Stomach (tissue), 9 donors: ENCODE results near the gene CHST13. TPM values are rescaled to one million over a fixed set of nuclear protein-coding genes. Genes with fewer than 3 reads are reported as not detected.
A peak's percentile ranks its signal among the peaks of the same experiment; 100 is the strongest.

Experiments used
- DNase-seq, 2 donors: peaks; one replicate each; pipeline versions ENCODE4 v3.0.0 to v3.0.0-alpha.2; 2013 to 2019
- H3K27ac ChIP-seq, 5 donors: fragments of 200-600 bp in 4 of 5; sonication (generic) in 4 of 5; one replicate each; pipeline ENCODE4 v1.5.1; 2013 to 2019; ENCODE audit warnings: mild to moderate bottlenecking in 1 of 5, moderate library complexity in 1 of 5
- H3K27me3 ChIP-seq, 3 donors: fragments of 200-600 bp; sonication (generic); one replicate each; pipeline ENCODE4 v1.5.1; 2017 to 2019; ENCODE audit warnings: mixed run types in 1 of 3
- H3K36me3 ChIP-seq, 4 donors: fragments of 200-600 bp; sonication (generic); 1 replicate in 3 of 4; 2 replicates in 1 of 4; pipeline ENCODE4 v1.5.1; 2016 to 2019
- H3K4me1 ChIP-seq, 4 donors: fragments of 200-600 bp; sonication (generic); one replicate each; pipeline ENCODE4 v1.5.1; 2016 to 2019
- H3K4me3 ChIP-seq, 4 donors: fragments of 200-600 bp; sonication (generic) in 3 of 4; one replicate each; pipeline ENCODE4 v1.5.1; 2016 to 2019; ENCODE audit warnings: mild to moderate bottlenecking in 1 of 4
- H3K9me3 ChIP-seq, 4 donors: fragments of 200-600 bp; sonication (generic); one replicate each; pipeline ENCODE4 v1.5.1; 2016 to 2019
- EP300 ChIP-seq: sonication (generic); formaldehyde crosslinking; IDR thresholded peaks from one replicate; pipeline ENCODE4 v1.6.1; 2017; ENCODE audit warnings: antibody characterized with exemption
- POLR2A ChIP-seq, 4 donors: fragments of 450-650 bp; IDR thresholded peaks; one replicate each; pipeline ENCODE4 v1.6.1; 2016; ENCODE audit warnings: antibody characterized with exemption in 4 of 4, control low read depth in 2 of 4, mild to moderate bottlenecking in 1 of 4, moderate library complexity in 1 of 4
- POLR2AphosphoS5 ChIP-seq, 3 donors: sonication (generic); formaldehyde crosslinking; IDR thresholded peaks; one replicate each; pipeline ENCODE4 v1.6.1; 2016; ENCODE audit warnings: antibody characterized with exemption in 3 of 3
- WGBS, 5 donors: extraction: QIAGEN DNeasy Blood & Tissue Kit in 3 of 5; methylation state at CpG; one replicate each; pipeline versions ENCODE4 v1.1.5 to v1.1.7; 2013 to 2018; 5-methylcytosine and 5-hydroxymethylcytosine counted together
- intact Hi-C: fragments of 100-400 bp; cut with DNase I; formaldehyde crosslinking; loops from one replicate; pipeline ENCODE4 v1.15.1; 2023; ENCODE audit warnings: low total_unique reads
- polyA plus RNA-seq, 3 donors: library from polyadenylated mRNA; stranded (reverse); fragments of 200-250 nt; gene quantifications; one replicate each; pipeline ENCODE4 v1.2.3, GENCODE V29; 2013
- total RNA-seq, 5 donors: library from RNA; depleted of rRNA; stranded (reverse); fragments of >200 nt; gene quantifications; one replicate each; pipeline versions ENCODE4 v1.1.0 to v1.2.3, GENCODE V29; 2014 to 2016
- TF ChIP-seq, protein P1 (sequence below), 7 experiments: fragments of 450-650 bp in 4 of 7; fragments of 200-600 bp in 3 of 7; sonication (generic) in 3 of 7; IDR thresholded peaks; one replicate each; pipeline ENCODE4 v1.5.1; 2016 to 2019; ENCODE audit warnings: antibody characterized with exemption in 7 of 7, control low read depth in 2 of 7, mild to moderate bottlenecking in 1 of 7
- donor health status: healthy with polysubstance abuse.
- donor health status: Bipolar disorder and iron deficiency.
- donor health status: healthy.

Gene CHST13
- total and polyA plus RNA-seq, 8 donors, result 0.08 to 12.5 (median 1.0) TPM; not detected in 2

DNA sequence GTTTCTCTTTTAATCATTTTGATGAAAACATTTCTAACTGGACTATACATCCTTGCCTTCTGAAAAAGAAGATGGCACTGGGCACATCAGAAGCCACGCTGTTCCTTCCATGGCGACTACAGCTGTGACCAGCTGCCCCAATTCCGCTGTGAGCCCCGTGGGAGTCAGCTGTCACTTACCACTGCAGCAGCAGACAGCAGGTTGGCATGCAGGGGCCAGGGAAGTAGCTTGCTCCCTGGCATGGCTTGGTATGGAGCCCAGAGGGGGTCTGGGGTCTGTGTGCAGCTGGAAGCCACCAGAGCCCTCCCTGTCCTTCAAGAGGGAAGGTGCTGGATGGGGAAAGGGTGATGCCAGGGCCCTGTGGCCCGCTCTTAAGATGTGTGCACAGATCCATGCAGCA lies 43.7 kb upstream of the CHST13 start:
- no peaks in the 10 kb centered on the region for H3K27me3 ChIP-seq
- H3K36me3 ChIP-seq, result no peaks in the 10 kb centered on the region
- H3K4me3 ChIP-seq, result no peak overlapping the region
- no peak for TF ChIP-seq POLR2AphosphoS5 (IDR thresholded peaks at IDR 0.05)
- TF ChIP-seq, protein P1, sequence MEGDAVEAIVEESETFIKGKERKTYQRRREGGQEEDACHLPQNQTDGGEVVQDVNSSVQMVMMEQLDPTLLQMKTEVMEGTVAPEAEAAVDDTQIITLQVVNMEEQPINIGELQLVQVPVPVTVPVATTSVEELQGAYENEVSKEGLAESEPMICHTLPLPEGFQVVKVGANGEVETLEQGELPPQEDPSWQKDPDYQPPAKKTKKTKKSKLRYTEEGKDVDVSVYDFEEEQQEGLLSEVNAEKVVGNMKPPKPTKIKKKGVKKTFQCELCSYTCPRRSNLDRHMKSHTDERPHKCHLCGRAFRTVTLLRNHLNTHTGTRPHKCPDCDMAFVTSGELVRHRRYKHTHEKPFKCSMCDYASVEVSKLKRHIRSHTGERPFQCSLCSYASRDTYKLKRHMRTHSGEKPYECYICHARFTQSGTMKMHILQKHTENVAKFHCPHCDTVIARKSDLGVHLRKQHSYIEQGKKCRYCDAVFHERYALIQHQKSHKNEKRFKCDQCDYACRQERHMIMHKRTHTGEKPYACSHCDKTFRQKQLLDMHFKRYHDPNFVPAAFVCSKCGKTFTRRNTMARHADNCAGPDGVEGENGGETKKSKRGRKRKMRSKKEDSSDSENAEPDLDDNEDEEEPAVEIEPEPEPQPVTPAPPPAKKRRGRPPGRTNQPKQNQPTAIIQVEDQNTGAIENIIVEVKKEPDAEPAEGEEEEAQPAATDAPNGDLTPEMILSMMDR (IDR thresholded peaks at IDR 0.05), result no peak
- TF ChIP-seq POLR2A (IDR thresholded peaks at IDR 0.05), result no peak
- TF ChIP-seq EP300, result no peak
- intact Hi-C loops, result no loop called here
- H3K9me3 ChIP-seq, result no peaks in the 10 kb centered on the region
- H3K27ac ChIP-seq, result no peak overlapping the region
- peaks cover 3 to 10% (median 8%) of the 10 kb centered on the region in 4 donors for H3K4me1 ChIP-seq
- WGBS, 5 donors, result 77 to 92% (median 89%) methylated on average over 5 of the region's 5 CpGs
- DNase-seq, result no peak

DNA sequence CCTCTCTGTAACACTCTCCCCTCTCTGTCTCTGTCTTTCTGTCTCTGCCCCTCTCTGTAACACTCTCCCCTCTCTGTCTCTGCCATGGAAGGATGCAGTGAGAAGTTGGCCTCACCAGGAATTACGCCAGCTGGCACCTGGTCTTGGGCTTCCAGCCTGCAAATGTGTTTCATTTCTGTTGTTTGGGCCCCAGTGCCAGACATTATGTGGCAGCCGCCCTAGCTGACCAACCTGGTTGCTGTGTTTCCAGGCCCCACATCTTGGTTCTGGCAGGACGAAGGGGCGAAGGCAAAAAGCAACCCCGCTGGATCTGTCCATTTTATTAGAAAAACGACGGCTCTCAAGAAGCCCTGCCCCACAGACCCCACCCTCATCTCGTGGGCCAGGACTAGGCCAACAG lies 43.1 kb upstream of the CHST13 start:
- H3K36me3 ChIP-seq, result no peaks in the 10 kb centered on the region
- no peak overlapping the region for H3K4me3 ChIP-seq
- no peaks in the 10 kb centered on the region for H3K9me3 ChIP-seq
- intact Hi-C loops, result no loop called here
- no peak for TF ChIP-seq POLR2AphosphoS5 (IDR thresholded peaks at IDR 0.05)
- TF ChIP-seq, protein P1 (IDR thresholded peaks at IDR 0.05), result no peak
- TF ChIP-seq POLR2A (IDR thresholded peaks at IDR 0.05), result no peak
- TF ChIP-seq EP300, result no peak
- H3K4me1 ChIP-seq, result peaks cover 3 to 10% (median 8%) of the 10 kb centered on the region in 4 donors
- no peak for DNase-seq
- WGBS, 5 donors, result 57 to 81% (median 64%) methylated on average over 8 of the region's 8 CpGs
- no peak overlapping the region for H3K27ac ChIP-seq
- H3K27me3 ChIP-seq, result no peaks in the 10 kb centered on the region

DNA sequence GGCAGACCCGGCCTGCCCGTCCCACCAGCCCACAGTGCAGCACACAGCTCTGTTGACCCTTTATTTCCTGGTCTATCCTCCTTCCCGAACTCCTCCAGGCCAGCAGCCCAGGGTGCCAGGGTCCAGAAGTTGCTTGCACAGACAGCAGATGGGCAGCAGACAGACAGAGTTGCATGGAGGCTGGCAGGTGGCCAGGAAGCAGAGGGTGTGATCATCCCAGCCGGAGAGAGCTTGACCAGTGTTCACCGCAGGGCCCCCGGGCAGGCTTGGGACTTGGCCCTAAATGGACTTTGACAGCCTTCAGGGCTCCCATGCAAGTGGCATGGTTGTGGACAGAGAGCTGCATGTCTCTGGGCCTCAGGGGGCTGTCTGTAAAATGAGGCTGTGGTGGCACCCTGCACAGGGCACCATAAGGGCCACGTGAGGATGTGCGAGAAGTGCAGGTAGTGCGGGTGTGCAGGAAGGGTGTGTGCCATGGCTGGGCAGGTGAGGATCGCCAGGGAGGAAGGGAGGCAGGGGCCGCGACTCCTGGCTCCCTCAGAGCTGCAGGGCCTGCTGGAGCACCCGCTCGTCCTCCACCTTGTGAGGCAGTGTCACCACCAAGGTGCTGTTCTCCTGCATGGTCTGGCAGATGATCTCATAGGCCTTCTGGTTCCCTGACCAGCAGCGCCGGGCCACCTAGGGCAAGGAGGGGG lies 42.0 kb upstream of the CHST13 start:
- intact Hi-C loops, result no loop called here
- H3K4me1 ChIP-seq, result peaks cover 0 to 5% (median 2%) of the 10 kb centered on the region in 4 donors
- H3K27ac ChIP-seq, result no peak overlapping the region
- no peaks in the 10 kb centered on the region for H3K27me3 ChIP-seq
- no peak overlapping the region for H3K4me3 ChIP-seq
- no peaks in the 10 kb centered on the region for H3K36me3 ChIP-seq
- 77 to 86% (median 83%) methylated on average over 11 to 16 of the region's 16 CpGs for WGBS, 5 donors
- no peaks in the 10 kb centered on the region for H3K9me3 ChIP-seq
- TF ChIP-seq POLR2AphosphoS5 (IDR thresholded peaks at IDR 0.05) (no peak), POLR2A (IDR thresholded peaks at IDR 0.05) (no peak), EP300 (no peak)
- TF ChIP-seq, protein P1 (IDR thresholded peaks at IDR 0.05), result no peak
- DNase-seq, result peak in 1 of 2 donors; percentile 50

DNA sequence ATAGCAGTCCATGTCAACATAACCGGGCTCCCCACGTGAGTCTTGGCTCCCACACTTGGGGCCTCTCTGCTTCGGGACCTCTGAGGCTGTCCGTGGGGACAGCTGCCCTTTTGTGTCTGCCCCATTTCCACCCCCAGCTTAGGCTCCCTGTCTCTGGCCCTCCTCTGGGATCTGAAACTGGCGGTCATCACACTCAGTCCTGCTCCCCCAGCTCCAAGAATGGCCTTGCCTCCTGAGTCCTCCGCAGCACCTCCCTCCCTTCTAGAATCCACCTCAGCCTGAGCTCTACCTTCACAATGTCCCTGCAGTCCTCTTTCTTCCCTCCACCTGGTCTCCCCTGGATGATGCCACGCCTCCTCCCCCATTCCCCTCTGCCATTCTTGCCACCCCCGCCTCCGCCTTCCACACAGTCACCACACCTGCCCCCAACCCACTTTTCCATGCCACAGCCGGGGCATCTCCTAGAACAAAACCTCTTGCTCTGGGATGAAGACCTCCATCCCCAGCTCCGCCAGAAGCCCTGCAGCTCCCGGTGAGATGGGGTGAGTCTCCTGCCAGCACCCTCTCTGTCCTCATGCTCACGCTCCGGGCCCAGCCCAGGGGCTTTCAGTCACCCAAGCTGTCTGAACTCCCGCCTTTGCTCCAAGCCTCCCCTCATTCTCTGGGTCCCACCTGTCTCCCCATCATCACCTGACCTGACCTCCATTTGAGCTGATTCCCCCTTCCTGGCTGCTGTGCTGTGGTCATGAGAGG lies 41.3 kb upstream of the CHST13 start:
- Histone ChIP-seq H3K4me1 (peaks cover 0 to 9% (median 3%) of the 10 kb centered on the region in 4 donors), H3K9me3 (no peaks in the 10 kb centered on the region), H3K27me3 (no peaks in the 10 kb centered on the region), H3K4me3 (no peak overlapping the region), H3K27ac (no peak overlapping the region), H3K36me3 (no peaks in the 10 kb centered on the region)
- intact Hi-C loops, result no loop called here
- DNase-seq, result no peak
- WGBS, 5 donors, result 79 to 96% (median 90%) methylated on average over 13 to 15 of the region's 15 CpGs
- TF ChIP-seq POLR2AphosphoS5 (IDR thresholded peaks at IDR 0.05), result no peak
- no peak for TF ChIP-seq POLR2A (IDR thresholded peaks at IDR 0.05)
- TF ChIP-seq, protein P1 (IDR thresholded peaks at IDR 0.05), result no peak
- no peak for TF ChIP-seq EP300
